Measurements from ENCODE around the gene PSAPL1. TPM values are rescaled to one million over a fixed set of nuclear protein-coding genes. Genes with fewer than 3 reads are reported as not detected.

The PSAPL1 gene
- total and polyA plus RNA-seq, 2 of the 8 experiments (the other 6 are each of a cell fraction or from before 2014, with no cell fraction given) = 0.03 TPM; not detected in 1

DNA sequence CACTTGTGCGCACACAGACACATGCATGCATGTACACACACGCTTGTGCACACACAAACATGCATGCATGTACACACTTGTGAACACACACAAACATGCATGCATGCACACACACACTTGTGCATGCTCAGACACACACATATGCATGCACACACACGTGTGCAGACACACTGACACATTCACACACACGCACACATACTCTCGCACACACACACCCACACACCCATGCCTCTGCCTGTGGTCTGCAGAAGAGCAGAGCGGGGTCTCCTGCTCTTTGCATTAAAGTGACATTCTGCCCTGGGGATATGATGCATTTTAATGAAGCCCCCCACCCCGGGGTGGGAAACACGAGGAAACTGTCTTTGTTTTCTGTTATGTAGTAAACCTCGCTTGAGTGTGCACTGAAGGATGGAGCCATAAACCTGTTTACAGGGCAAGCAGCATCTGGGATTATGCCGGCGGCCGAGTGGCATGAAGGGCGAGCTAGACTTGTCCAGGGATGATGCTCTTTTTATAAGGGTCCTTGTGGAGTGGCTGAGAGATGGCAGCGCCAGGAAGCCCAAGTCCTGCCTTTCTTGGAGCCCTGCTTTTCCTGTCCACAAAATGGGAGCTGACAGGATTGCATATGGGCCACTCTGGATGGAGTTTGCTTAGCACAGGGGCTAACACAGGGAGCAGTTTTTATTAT is 17.8 kb downstream of the PSAPL1 start (continued):
- TF ChIP-seq, protein P1, sequence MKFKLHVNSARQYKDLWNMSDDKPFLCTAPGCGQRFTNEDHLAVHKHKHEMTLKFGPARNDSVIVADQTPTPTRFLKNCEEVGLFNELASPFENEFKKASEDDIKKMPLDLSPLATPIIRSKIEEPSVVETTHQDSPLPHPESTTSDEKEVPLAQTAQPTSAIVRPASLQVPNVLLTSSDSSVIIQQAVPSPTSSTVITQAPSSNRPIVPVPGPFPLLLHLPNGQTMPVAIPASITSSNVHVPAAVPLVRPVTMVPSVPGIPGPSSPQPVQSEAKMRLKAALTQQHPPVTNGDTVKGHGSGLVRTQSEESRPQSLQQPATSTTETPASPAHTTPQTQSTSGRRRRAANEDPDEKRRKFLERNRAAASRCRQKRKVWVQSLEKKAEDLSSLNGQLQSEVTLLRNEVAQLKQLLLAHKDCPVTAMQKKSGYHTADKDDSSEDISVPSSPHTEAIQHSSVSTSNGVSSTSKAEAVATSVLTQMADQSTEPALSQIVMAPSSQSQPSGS (IDR thresholded peaks at IDR 0.05; ENCODE audit: low read length) = no peak
- TF ChIP-seq GTF2F1 (IDR thresholded peaks at IDR 0.05; ENCODE audit: borderline replicate concordance, low read depth, low read length) (no peak), HDAC6 (IDR thresholded peaks at IDR 0.05; ENCODE audit: low read depth, low read length) (no peak), SAP30 (IDR thresholded peaks at IDR 0.05; ENCODE audit: insufficient read depth, insufficient replicate concordance, low read length) (no peak), EZH2 (IDR thresholded peaks at IDR 0.05; ENCODE audit: low read depth, low read length, severe bottlenecking) (no peak)

All from H1 (cell line).